NCI-H2171 treated with DMSO at 0.1 percent for 48 hours (cell line): ENCODE results near the gene SAP30L.

Source experiments
- DNase-seq: peaks from one replicate; lab custom pipeline; 2025; lab: John Stamatoyannopoulos, UW

Gene SAP30L

GRCh38 chr5:154481584-154482381, 36.0 kb downstream of the SAP30L start:
- DNase-seq: no peak

GRCh38 chr5:154482528-154483449, 37.0 kb downstream of the SAP30L start:
- no peak for DNase-seq

- no peak for DNase-seq
Measured at GRCh38 chr5:154483654-154484392, 38.0 kb downstream of the SAP30L start.

- DNase-seq: peak; percentile 55
Measured at GRCh38 chr5:154484393-154485095, 38.7 kb downstream of the SAP30L start.

- DNase-seq: peak; percentile 55
Measured at GRCh38 chr5:154485096-154485491, 39.3 kb downstream of the SAP30L start.

GRCh38 chr5:154485850-154486426, 40.1 kb downstream of the SAP30L start:
- peak; percentile 76 for DNase-seq

- DNase-seq: peak; percentile 80
Measured at GRCh38 chr5:154486427-154486866, 40.6 kb downstream of the SAP30L start.

GRCh38 chr5:154487541-154487940, 41.7 kb downstream of the SAP30L start:
- peak; percentile 30 for DNase-seq

GRCh38 chr5:154491941-154492340, 46.1 kb downstream of the SAP30L start:
- no peak for DNase-seq

- DNase-seq: peak; percentile 26
Measured at GRCh38 chr5:154493274-154493673, 47.5 kb downstream of the SAP30L start.

GRCh38 chr5:154494036-154494435, 48.2 kb downstream of the SAP30L start:
- peak; percentile 85 for DNase-seq

GRCh38 chr5:154498591-154498990, 52.8 kb downstream of the SAP30L start:
- no peak for DNase-seq

- no peak for DNase-seq
Measured at GRCh38 chr5:154498994-154499393, 53.2 kb downstream of the SAP30L start.

- peak; percentile 57 for DNase-seq
Measured at GRCh38 chr5:154501566-154501965, 55.8 kb downstream of the SAP30L start.

GRCh38 chr5:154502180-154502579, 56.4 kb downstream of the SAP30L start:
- DNase-seq: no peak

- no peak for DNase-seq
Measured at GRCh38 chr5:154503698-154504039, 57.9 kb downstream of the SAP30L start.

GRCh38 chr5:154505567-154505966, 59.8 kb downstream of the SAP30L start:
- DNase-seq: peak; percentile 94

GRCh38 chr5:154506049-154506715, 60.4 kb downstream of the SAP30L start:
- DNase-seq: no peak

- DNase-seq: no peak
Measured at GRCh38 chr5:154506716-154507080, 60.9 kb downstream of the SAP30L start.

- DNase-seq: no peak
Measured at GRCh38 chr5:154508114-154508513, 62.3 kb downstream of the SAP30L start.
